Left forelimb (tissue), 1 donor: ENCODE data around the gene TBC1D22A.
"Not testable (repeated sequence)": the region's sequence is repeated elsewhere in the genome, so short reads cannot be mapped to it uniquely, and the experiment has no call there.

ENCODE experiments used
- DNase-seq: peaks from one replicate; pipeline ENCODE4 v3.0.0-alpha.2; 2018; ENCODE audit warnings: low spot score

TBC1D22A gene

GRCh38 chr22:47155912-47156311, 393.5 kb downstream of the TBC1D22A start:
- DNase-seq = no peak

DNA sequence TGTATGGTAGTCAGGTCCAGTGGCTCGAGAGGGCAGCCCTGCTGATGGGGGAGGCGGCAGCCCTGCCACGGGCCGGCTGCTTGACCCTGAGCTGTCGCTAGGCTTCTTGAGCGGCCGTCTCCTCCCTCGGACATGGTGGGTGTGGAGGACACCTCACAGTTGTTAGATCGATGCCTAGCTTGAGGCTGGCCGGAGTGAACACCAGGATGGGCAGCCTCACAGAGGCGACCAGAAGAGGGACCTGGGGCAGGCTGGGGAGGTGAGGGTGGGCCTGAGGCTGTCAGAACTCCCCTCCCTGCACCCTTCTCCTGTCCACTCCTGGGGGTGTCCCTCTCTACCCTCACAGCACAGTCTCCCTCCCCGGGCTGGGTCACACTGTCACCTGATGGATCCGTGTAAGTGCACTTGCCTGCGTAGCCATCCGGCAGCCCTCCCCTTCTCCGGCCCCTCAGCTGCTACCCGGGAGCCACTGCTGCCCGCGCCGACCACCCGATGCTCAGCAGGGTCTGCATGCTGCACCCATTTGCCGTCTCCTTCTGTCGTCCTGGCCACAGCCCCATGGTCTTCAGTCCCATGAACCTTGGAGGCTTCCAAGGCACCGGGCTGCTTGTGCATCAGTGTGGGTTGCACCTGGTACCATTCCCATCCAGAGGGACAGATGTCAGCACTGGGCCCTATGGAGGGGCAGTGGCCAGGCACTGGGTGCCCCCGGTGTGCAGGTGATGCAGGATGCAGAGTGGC, 394.1 kb downstream of the TBC1D22A start:
- DNase-seq = no peak

- DNase-seq = no peak
These were observed 394.6 kb downstream of the TBC1D22A start for GRCh38 chr22:47157093-47157420.

- DNase-seq = no peak
These were observed 395.2 kb downstream of the TBC1D22A start for GRCh38 chr22:47157486-47158270.

DNA sequence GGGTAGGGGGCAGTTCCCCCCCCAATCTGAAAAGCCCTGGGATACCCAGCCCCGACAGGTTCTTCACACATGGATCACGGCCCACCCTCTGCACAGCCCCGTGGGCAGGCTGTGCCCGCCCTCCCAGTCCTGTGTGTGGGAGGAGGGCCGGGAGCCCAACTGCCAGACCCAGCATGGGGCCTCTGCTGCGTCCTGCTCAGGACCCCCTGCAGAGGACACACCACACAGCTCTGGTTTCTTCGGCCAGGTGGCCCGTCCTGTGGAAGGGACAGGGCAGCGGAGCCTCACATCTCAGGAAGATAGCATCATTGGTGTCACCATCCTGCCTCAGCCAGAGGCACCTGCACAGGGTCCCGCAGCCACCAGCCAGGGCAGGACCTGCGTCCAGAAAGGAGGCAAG, 396.0 kb downstream of the TBC1D22A start:
- DNase-seq = no peak

GRCh38 chr22:47159592-47159991, 397.1 kb downstream of the TBC1D22A start:
- no peak for DNase-seq

GRCh38 chr22:47160141-47160541, 397.7 kb downstream of the TBC1D22A start:
- DNase-seq = no peak

GRCh38 chr22:47160781-47161520, 398.5 kb downstream of the TBC1D22A start:
- DNase-seq = peak; percentile 26

DNA sequence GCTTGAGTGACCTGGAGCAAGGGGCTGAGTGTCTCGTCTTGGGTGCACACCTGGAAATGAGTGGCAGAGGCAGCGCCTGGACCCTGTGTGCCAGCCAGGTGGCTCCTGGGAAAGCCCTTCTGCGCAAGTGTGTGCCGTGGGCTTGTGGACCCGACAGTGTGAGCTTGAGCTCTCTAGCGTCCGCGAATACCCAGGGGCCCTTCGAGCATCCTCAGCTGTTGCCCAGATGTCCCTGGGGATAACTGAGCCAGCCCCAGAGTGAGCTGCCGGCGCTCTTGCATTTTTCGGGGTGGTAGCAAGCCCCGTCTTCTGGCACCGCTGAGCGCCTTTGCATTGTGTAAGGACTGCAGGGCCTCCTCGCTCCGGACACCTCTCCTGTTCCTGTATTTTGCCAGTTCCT, 399.2 kb downstream of the TBC1D22A start:
- peak; percentile 55 for DNase-seq

DNA sequence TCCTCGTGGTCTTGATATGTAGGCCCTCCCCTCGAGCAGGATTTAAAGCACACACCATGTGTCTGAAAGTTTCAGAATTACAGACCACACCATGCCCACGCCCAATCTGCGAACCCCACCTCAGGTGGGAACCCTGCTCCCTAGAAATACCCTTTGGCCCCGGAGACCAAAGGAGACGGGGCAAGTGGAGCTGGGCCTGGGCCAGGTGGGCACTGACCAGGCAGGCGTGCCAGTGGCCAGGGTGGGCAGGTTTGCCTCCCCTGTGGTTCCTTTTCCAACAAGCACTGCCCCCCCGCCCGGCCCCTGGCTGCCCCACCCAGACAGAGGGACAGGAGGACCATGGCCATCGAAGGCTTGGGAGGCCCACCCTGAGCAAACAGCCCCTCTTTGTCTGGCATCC, 400.4 kb downstream of the TBC1D22A start:
- DNase-seq = peak; percentile 62

GRCh38 chr22:47163481-47163855, 401.0 kb downstream of the TBC1D22A start:
- DNase-seq = no peak

- DNase-seq = peak; percentile 53
These were observed 401.5 kb downstream of the TBC1D22A start for GRCh38 chr22:47163856-47164513.

DNA sequence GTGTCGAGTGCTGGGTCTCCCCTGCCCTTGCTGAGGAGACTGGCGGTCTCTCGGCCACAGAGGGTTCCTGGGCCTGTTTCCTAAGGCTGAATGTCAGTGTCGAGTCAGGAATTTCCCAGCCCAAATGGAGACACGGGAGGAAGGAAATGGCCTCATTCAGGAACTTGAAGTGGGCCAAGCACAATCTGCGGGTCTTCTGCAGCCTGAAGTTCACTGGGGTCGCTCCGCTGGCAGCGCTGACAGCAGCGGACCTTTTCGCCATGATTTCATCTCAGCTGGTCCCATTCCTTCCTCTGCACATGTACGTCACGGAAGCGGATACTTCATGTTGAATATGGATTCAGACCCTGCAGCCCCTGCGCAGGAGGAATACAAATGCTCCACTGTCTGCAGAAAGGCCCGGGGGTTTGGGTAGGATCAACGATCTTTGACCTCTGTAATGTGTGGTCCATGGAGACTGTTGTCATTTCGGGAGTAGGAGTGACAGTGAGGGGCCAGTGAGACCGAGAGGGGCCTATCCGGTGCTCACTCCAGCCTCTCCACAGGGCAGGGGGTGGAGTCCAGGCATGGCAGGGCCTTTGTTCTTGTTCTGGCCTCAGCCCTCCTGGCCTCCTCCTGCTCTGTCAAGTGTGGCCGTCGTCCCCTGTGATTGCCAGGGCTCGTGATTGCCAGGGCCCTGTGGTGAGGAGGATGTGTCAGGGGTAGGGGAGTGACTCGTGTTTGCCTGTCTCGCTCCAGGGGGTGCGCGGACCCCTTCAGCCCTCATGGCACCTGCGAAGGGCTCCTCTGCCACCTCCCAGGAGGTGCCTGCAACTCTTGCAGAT, 402.3 kb downstream of the TBC1D22A start:
- DNase-seq = peak; percentile 64

GRCh38 chr22:47165338-47166032, 403.0 kb downstream of the TBC1D22A start:
- DNase-seq = peak; percentile 30

DNA sequence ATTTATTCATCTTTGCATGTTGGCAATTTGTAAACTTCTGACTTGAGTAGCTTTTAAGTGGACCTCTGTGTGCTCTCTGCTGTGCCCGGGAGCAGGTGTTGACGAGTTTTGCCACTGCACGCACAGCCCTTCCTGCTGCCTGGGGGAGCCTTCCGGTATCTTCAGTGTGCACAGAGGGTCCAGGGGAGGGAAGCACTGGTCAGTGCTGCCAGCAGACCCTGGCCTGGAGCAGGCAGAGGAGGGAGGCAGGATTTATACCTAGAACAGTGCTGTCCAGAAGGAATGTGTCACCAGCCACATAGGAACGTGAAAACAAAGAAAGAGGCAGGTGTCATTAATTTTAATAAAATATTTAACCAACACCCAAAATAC, 403.6 kb downstream of the TBC1D22A start:
- DNase-seq = peak; percentile 20

DNA sequence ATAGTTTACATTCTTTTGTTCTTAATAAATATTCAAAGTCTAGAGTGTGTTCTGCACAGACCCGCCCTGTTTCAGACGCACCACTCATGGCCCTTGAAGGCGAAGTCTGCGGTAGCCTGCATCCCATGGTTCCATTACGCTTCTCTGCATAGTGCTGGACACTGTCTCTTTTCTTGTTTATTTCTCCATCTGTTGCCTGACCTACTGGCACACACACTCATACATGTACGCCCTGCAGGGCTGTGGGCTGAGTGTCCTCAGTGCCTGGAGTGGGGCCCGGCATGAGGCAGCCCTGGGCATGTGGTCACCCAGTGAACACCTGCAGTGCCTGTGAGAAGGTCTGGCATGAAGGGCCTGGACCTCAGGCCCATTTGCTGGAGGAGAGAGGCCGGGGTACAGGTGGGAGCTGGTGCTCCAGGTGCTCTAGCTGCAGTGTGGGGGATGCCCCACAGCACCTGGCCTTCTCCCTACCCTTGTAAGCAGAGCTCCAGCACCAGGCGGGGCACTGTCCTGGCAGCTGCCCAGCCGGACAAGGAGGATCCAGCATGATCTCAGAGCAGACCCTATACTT, 404.1 kb downstream of the TBC1D22A start:
- peak; percentile 47 for DNase-seq

DNA sequence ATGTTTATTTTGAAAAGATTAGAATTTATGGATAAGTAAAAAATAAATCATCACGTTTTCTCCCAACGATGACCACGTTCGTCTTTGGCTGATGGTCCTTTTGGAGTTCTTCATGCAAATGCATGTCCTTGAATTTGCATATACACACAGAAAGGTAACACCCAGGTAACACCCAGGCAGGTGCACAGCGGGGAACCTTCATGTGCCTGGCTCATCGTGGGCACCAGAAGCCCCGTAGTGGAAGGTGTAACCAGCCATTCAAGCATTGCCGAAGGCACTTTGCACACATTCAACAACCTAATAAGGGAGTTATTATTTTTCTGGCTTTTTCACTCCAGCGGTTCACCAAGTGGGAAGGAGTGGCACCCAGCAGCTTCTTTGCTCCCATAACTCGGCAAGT, 404.6 kb downstream of the TBC1D22A start:
- peak; percentile 36 for DNase-seq

DNA sequence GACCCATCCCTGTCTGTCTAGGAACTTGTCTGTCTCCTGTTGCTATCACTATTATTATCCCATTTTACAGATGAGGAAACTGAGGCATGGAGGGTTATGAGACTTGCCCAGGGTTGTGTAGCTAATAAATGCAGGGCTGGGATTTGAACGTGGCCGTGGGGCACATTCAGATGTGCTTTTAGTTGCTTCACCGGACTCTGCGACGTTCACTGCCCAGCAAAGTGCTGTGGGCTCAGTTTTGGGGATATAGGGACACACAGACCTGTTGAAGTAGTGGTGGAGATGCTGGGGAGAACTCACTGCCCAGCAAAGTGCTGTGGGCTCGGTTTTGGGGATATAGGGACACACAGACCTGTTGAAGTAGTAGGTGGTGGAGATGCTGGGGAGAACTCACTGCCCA, 405.5 kb downstream of the TBC1D22A start:
- DNase-seq = not testable (repeated sequence)

- peak; percentile 54 for DNase-seq
These were observed 406.0 kb downstream of the TBC1D22A start for GRCh38 chr22:47168441-47168840.
